Prostate gland (tissue), 2 donors: Measurements from ENCODE around the gene COL4A2.

Source experiments
- CTCF ChIP-seq, 4 experiments: fragments of 200-600 bp in 2 of 4; fragments of 450-650 bp in 2 of 4; sonication (generic) in 2 of 4; IDR thresholded peaks; 1 replicate in 3 of 4; 2 replicates in 1 of 4; pipeline ENCODE4 v1.5.1; 2016 to 2019; ENCODE audit warnings: antibody characterized with exemption in 4 of 4, mild to moderate bottlenecking in 2 of 4, moderate library complexity in 2 of 4
- POLR2A ChIP-seq: fragments of 450-650 bp; IDR thresholded peaks from one replicate; pipeline ENCODE4 v1.6.1; 2016; ENCODE audit warnings: antibody characterized with exemption, mild to moderate bottlenecking

DNA sequence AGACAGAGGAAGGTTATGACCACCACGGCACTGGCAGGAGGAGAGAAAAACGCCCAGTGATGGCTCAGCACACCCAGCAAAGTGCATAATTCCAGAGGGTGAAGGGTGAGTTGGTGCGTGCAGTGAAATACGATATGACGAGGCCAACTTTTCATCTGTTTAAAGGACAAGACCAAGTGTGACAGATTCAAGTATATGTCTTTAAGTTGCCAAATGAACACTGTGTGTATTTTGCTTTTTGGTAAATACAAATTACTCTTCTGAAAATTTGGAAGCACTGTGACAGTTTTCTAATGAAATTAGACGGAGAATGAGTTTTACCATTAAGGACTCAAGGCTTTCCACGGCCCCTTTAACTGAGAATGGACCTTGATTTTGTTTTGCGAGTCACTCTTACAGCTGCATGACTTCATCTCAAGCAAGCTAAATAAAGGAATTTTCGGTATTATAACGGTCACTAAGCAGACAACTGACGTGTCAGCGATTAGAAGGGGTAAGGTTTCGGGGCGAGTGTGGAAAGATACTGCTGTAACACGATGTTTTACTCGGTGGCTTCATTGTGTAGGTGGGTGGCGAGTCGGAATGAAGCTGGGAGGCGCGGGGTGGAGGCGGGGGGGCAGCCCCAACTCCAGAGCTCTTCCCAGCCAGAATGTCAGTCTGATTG lies 22.8 kb downstream of the COL4A2 start:
- no peak for TF ChIP-seq CTCF (IDR thresholded peaks at IDR 0.05)
- no peak for TF ChIP-seq POLR2A
